ENCODE data around the gene CORO6. TPM values are rescaled to one million over a fixed set of nuclear protein-coding genes. Genes with fewer than 3 reads are reported as not detected.
A peak's percentile ranks its signal among the peaks of the same experiment; 100 is the strongest.

CORO6 gene
- total RNA-seq, 5 donors from 2014 or later (not counting 1 experiment from before 2014, with no cell fraction given): 2.4 to 4.1 (median 3.6) TPM

DNA sequence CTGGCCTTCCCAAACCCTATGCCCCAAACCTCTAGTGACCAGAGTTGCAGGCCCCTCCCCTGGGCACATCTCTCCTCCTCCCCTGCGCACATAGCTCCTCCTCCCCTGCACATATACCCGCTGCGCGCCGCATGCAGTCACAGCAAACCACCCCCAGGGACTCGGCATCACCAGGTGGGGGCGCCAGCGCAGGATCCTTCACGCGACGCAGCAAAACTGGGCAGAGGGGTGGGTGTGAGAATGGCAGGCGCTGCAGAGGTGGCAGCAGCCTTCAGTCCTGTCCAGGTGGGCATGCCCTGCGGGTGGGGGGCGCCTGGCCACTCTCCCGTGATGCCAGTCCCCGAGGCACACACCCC is 5.6 kb downstream of the CORO6 start:
- H3K9me3 Mint-ChIP-seq: no peaks in the 10 kb centered on the region
- 0% methylated on average over 8 of the region's 16 CpGs for WGBS (ENCODE audit: insufficient coverage)

DNA sequence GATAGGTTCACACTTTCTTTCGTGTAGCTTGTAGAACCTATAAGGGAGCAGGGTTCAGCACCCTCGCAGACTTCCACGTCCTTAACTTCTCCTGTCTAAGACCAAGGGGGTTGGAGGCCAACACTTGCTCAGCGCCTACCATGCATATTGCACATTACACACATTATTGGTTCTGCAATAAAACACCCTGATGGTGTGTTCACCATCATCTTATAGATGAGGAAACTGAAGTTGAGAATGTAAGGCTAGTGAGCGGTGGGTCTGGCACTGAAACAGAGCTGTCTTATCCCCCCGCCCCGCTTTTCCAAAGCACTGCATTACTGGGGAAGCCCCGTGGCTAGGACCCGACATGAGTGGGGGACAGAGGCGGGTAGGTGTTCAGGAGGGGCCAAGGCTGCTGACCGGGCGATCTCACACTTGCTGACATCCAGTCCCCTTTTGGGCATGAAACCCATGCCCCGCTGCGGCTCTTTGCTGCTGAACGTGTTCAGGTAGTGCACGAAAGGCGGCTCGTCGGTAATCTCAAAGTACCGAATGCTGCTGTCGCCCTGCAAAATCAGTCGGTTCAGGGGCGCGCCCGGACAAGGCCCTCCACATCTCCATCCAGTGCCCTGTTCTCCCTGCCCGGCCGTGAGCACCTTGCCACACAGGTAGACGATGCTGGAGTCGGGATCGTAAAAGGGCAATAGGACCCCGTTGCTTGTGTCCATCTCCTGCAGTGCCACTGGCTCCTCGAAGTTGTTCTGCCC is 6.2 kb downstream of the CORO6 start:
- DNase-seq: peak in 3 of 35 experiments; percentile 25 to 44 (median 27)
- ATAC-seq (replicated peaks in 1 of 4): no peak
- 17% methylated on average over 22 of the region's 32 CpGs for WGBS (ENCODE audit: insufficient coverage)
- no peaks in the 10 kb centered on the region for H3K36me3 Mint-ChIP-seq
- no peak overlapping the region for H3K27ac ChIP-seq (ENCODE audit: low read length)
- peaks cover 0 to 9% of the 10 kb centered on the region in 2 experiments for H3K27me3 ChIP-seq (replicated peaks in 1 of 2; ENCODE audit: control insufficient read depth in 2 of 2, extremely low read depth in 1 of 2, insufficient read depth in 2 of 2, low read length in 1 of 2)
- H3K4me3 Mint-ChIP-seq: peak overlapping the region; percentile 78 to 89 (median 87)
- no peaks in the 10 kb centered on the region for H3K9me3 Mint-ChIP-seq
- POLR2A ChIA-PET: interaction anchor here (0.5 to 1.0 kb wide), 3 partner anchors 16 to 162 kb away, joined by 3 to 8 read pairs (median 7); no protein-coding TSS in a partner anchor
- CTCF ChIA-PET: interaction anchor here (0.5 to 6.0 kb wide), 29 partner anchors 7 to 665 kb away, joined by 3 to 56 read pairs (median 4); partner anchors contain the start of genes ABHD15 (in 1 of the 2), ANKRD13B (in 1 of the 2), PHF12 (in 1 of the 2) and SSH2 (in 1 of the 2)
- peak overlapping the region in 1 of 2 donors; percentile 36 for H3K27ac Mint-ChIP-seq
- peak overlapping the region; percentile 53 to 57 for H3K4me3 ChIP-seq (ENCODE audit: control insufficient read depth in 1 of 2, extremely low read depth in 1 of 2, low read length in 1 of 2)
- H3K27me3 Mint-ChIP-seq: no peaks in the 10 kb centered on the region
- H3K9me3 ChIP-seq: no peaks in the 10 kb centered on the region
- no peaks in the 10 kb centered on the region for H3K36me3 ChIP-seq (ENCODE audit: control insufficient read depth in 2 of 2, extremely low read depth in 1 of 2, insufficient read depth in 1 of 2, low read length in 1 of 2)
- peaks cover 31 to 44% (median 37%) of the 10 kb centered on the region in 3 donors for H3K4me1 Mint-ChIP-seq
- peaks cover 27 to 59% of the 10 kb centered on the region in 2 experiments for H3K4me1 ChIP-seq (ENCODE audit: control insufficient read depth in 1 of 2, extremely low read depth in 1 of 2, insufficient read depth in 2 of 2, low read length in 2 of 2)

More for the DNA sequence above, 5.6 kb downstream of the CORO6 start:
- POLR2A ChIA-PET: interaction anchor here (0.6 to 1.0 kb wide), 3 partner anchors 17 to 979 kb away, joined by 3 to 8 read pairs (median 3); no protein-coding TSS in a partner anchor
- CTCF ChIA-PET: interaction anchor here (0.5 to 6.0 kb wide), 33 partner anchors 8 to 665 kb away, joined by 3 to 56 read pairs (median 3); partner anchors contain the start of genes ABHD15 (in 1 of the 2), ANKRD13B (in 1 of the 2), PHF12 (in 1 of the 2) and SSH2 (in 1 of the 2)
- ATAC-seq (replicated peaks in 1 of 4): peak; percentile 57 to 67 (median 62)
- Histone ChIP-seq H3K4me3 (ENCODE audit: control insufficient read depth in 1 of 2, extremely low read depth in 1 of 2, low read length in 1 of 2) (peak overlapping the region; percentile 53 to 57), H3K27ac (ENCODE audit: low read length) (no peak overlapping the region), H3K36me3 (ENCODE audit: control insufficient read depth in 2 of 2, extremely low read depth in 1 of 2, insufficient read depth in 1 of 2, low read length in 1 of 2) (no peaks in the 10 kb centered on the region), H3K9me3 (no peaks in the 10 kb centered on the region), H3K27me3 (replicated peaks in 1 of 2; ENCODE audit: control insufficient read depth in 2 of 2, extremely low read depth in 1 of 2, insufficient read depth in 2 of 2, low read length in 1 of 2) (peaks cover 0 to 9% of the 10 kb centered on the region in 2 experiments), H3K4me1 (ENCODE audit: control insufficient read depth in 1 of 2, extremely low read depth in 1 of 2, insufficient read depth in 2 of 2, low read length in 2 of 2) (peaks cover 30 to 64% of the 10 kb centered on the region in 2 experiments)
- no peaks in the 10 kb centered on the region for H3K36me3 Mint-ChIP-seq
- no peaks in the 10 kb centered on the region for H3K27me3 Mint-ChIP-seq
- H3K27ac Mint-ChIP-seq: peak overlapping the region; percentile 36 to 69
- H3K4me3 Mint-ChIP-seq: peak overlapping the region; percentile 78 to 89 (median 87)
- peak; percentile 77 to 94 (median 87) for DNase-seq
- peaks cover 35 to 47% (median 41%) of the 10 kb centered on the region in 3 donors for H3K4me1 Mint-ChIP-seq

DNA sequence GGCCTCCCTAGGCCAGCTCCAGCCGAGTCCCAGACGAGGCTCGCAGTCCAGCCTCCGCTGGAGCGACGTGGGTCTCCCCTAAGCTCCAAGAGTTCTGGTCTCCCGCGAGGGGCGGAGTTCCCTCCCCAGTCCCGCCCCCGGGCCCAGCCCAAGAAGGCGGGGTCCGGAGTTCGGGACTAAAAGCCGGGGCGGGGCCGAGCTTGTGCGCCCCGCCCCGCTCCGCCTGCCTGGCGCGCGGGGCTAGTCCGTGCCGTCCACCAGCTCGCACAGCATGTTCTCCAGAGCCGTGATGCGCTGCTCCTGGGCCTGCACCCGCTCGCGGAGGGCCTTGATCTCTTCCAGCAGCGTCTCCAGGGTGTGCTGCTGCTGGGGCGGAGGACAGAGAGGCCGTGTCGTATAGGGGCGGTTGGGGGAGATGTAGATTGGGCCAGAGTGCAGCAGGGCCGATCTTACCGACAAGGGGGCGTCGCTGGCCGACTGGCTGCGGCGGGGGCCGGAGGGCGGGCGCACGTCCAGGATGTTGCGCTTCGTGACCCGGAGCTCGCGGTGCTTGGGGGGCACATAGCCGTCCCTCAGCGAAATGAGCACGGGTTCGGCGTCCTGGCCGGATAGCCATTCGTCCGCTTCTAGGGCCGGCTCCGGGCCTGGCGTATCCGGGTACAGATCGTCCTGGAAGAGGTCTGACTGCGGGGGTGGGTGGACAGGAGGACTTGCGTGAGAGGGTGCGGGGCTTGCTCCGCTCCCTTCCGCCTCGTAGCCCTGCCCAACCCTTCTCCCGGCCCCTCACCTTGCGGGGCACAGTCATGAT is 7.0 kb downstream of the CORO6 start:
- peaks cover 27 to 59% of the 10 kb centered on the region in 2 experiments for H3K4me1 ChIP-seq (ENCODE audit: control insufficient read depth in 1 of 2, extremely low read depth in 1 of 2, insufficient read depth in 2 of 2, low read length in 2 of 2)
- under 1% methylated on average over 58 of the region's 74 CpGs for WGBS (ENCODE audit: insufficient coverage)
- peaks cover 0 to 9% of the 10 kb centered on the region in 2 experiments for H3K27me3 ChIP-seq (replicated peaks in 1 of 2; ENCODE audit: control insufficient read depth in 2 of 2, extremely low read depth in 1 of 2, insufficient read depth in 2 of 2, low read length in 1 of 2)
- Mint-ChIP-seq H3K4me3 (peak overlapping the region; percentile 78 to 89 (median 87)), H3K9me3 (no peaks in the 10 kb centered on the region), H3K36me3 (no peaks in the 10 kb centered on the region), H3K27ac (peak overlapping the region; percentile 84 to 91), H3K27me3 (no peaks in the 10 kb centered on the region), H3K4me1 (peaks cover 31 to 40% (median 37%) of the 10 kb centered on the region in 3 donors)
- H3K27ac ChIP-seq (ENCODE audit: low read length): peak overlapping the region; percentile 47
- H3K4me3 ChIP-seq (ENCODE audit: control insufficient read depth in 1 of 2, extremely low read depth in 1 of 2, low read length in 1 of 2): peak overlapping the region; percentile 53 to 57
- no peaks in the 10 kb centered on the region for H3K9me3 ChIP-seq
- ChIA-PET POLR2A (interaction anchor here in 1 of 2 donors (0.5 to 0.6 kb wide), 2 partner anchors 93 to 163 kb away, joined by 3 to 7 read pairs; no protein-coding TSS in a partner anchor), CTCF (interaction anchor here (0.6 to 6.0 kb wide), 12 partner anchors 9 to 1873 kb away, joined by 3 to 56 read pairs (median 4); partner anchors contain the start of genes ABHD15 (in 1 of the 2), ANKRD13B (in 1 of the 2) and PHF12 (in 1 of the 2))
- DNase-seq: peak; percentile 59 to 89 (median 75)
- no peaks in the 10 kb centered on the region for H3K36me3 ChIP-seq (ENCODE audit: control insufficient read depth in 2 of 2, extremely low read depth in 1 of 2, insufficient read depth in 1 of 2, low read length in 1 of 2)
- ATAC-seq (replicated peaks in 1 of 4): peak; percentile 67 to 73 (median 68)

DNA sequence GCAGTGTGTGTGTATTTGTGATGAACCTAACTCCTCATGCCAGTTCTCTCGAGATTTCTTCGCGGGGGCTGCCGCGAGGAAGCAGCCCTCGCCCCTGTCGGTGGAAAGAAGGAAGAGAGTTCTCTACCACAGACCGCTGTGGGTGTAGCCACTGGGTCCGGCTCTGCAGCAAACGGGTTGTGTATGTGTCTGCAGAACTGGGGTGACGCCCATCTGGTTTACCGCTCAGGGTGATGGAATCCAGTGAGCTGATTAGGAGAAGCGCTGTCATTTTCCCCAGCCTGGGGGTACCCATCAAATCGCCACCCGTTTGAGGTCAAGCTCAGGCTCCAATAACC is 7.7 kb downstream of the CORO6 start:
- POLR2A ChIA-PET: interaction anchor here in 1 of 2 donors (0.6 kb wide), 1 partner anchor 94 kb away, joined by 3 read pairs; no protein-coding TSS in a partner anchor
- Mint-ChIP-seq H3K9me3 (no peaks in the 10 kb centered on the region), H3K4me3 (peak overlapping the region; percentile 78 to 89 (median 87)), H3K36me3 (no peaks in the 10 kb centered on the region), H3K4me1 (peaks cover 31 to 40% (median 37%) of the 10 kb centered on the region in 3 donors), H3K27ac (peak overlapping the region; percentile 84 to 91), H3K27me3 (no peaks in the 10 kb centered on the region)
- H3K27ac ChIP-seq (ENCODE audit: low read length): peak overlapping the region; percentile 47
- ATAC-seq (replicated peaks in 1 of 4) (peak; percentile 45 to 60 (median 58)), DNase-seq (peak in 34 of 35 experiments; percentile 52 to 81 (median 71))
- peak overlapping the region; percentile 53 to 57 for H3K4me3 ChIP-seq (ENCODE audit: control insufficient read depth in 1 of 2, extremely low read depth in 1 of 2, low read length in 1 of 2)
- peaks cover 0 to 9% of the 10 kb centered on the region in 2 experiments for H3K27me3 ChIP-seq (replicated peaks in 1 of 2; ENCODE audit: control insufficient read depth in 2 of 2, extremely low read depth in 1 of 2, insufficient read depth in 2 of 2, low read length in 1 of 2)
- H3K36me3 ChIP-seq (ENCODE audit: control insufficient read depth in 2 of 2, extremely low read depth in 1 of 2, insufficient read depth in 1 of 2, low read length in 1 of 2): no peaks in the 10 kb centered on the region
- WGBS (ENCODE audit: insufficient coverage): 0% methylated on average over 9 of the region's 15 CpGs
- no peaks in the 10 kb centered on the region for H3K9me3 ChIP-seq
- CTCF ChIA-PET: interaction anchor here in 1 of 2 donors (1.0 to 6.0 kb wide), 7 partner anchors 10 to 316 kb away, joined by 3 to 56 read pairs (median 4); partner anchors contain the start of gene ANKRD13B
- H3K4me1 ChIP-seq (ENCODE audit: control insufficient read depth in 1 of 2, extremely low read depth in 1 of 2, insufficient read depth in 2 of 2, low read length in 2 of 2): peaks cover 27 to 59% of the 10 kb centered on the region in 2 experiments

DNA sequence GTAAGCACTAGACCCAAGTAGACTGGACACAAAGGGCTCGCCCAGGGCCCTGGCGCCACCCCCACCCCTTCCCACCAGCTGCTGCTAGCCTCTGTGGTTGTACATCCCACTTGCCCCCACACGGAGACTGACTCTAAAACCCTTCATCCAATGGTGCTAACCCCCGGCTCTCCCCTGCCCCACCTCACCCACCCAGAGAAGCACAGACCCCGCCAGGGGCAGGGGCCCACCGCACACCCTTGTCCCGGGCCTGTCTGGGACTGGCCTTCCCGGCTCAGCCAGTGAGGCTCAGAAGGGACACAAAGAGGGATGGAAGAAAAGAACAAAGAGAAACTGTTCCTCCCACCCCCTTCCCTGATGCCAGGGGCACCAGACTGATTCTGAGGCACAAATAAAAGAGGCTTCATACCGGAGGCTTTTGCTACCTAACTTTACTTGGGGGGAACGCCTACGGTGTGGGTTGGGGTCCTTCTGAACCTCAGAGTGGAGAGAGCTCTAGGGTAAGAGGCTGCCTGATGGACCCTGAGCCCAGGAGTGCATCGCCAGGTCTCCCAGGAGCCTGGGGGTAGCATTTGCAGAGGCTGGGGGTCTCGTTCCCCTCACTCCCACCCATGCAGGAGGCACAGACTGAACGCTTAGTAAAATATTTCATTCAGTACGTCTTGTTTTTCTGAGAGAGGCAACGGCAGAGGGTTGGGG is 8.2 kb downstream of the CORO6 start:
- Histone ChIP-seq H3K4me3 (ENCODE audit: control insufficient read depth in 1 of 2, extremely low read depth in 1 of 2, low read length in 1 of 2) (peak overlapping the region in 1 of 2 donors; percentile 57), H3K36me3 (ENCODE audit: control insufficient read depth in 2 of 2, extremely low read depth in 1 of 2, insufficient read depth in 1 of 2, low read length in 1 of 2) (no peaks in the 10 kb centered on the region), H3K9me3 (no peaks in the 10 kb centered on the region), H3K27me3 (replicated peaks in 1 of 2; ENCODE audit: control insufficient read depth in 2 of 2, extremely low read depth in 1 of 2, insufficient read depth in 2 of 2, low read length in 1 of 2) (peaks cover 0 to 9% of the 10 kb centered on the region in 2 experiments), H3K27ac (ENCODE audit: low read length) (no peak overlapping the region), H3K4me1 (ENCODE audit: control insufficient read depth in 1 of 2, extremely low read depth in 1 of 2, insufficient read depth in 2 of 2, low read length in 2 of 2) (peaks cover 27 to 59% of the 10 kb centered on the region in 2 experiments)
- H3K27me3 Mint-ChIP-seq: no peaks in the 10 kb centered on the region
- H3K27ac Mint-ChIP-seq: peak overlapping the region; percentile 84 to 91
- ATAC-seq (replicated peaks in 1 of 4) (no peak), DNase-seq (no peak)
- peak overlapping the region; percentile 78 to 89 (median 87) for H3K4me3 Mint-ChIP-seq
- 80% methylated on average over 8 of the region's 16 CpGs for WGBS (ENCODE audit: insufficient coverage)
- H3K9me3 Mint-ChIP-seq: no peaks in the 10 kb centered on the region
- ChIA-PET POLR2A (no interaction called here), CTCF (interaction anchor here (0.7 to 6.0 kb wide), 7 partner anchors 11 to 271 kb away, joined by 4 to 56 read pairs (median 5); partner anchors contain the start of gene ANKRD13B (in 1 of the 2))
- H3K36me3 Mint-ChIP-seq: no peaks in the 10 kb centered on the region
- H3K4me1 Mint-ChIP-seq: peaks cover 31 to 40% (median 37%) of the 10 kb centered on the region in 3 donors

Data from T-cell (primary cell).